GM12801 (cell line): ENCODE results near the gene DCTN4.

Experiments used
- TF ChIP-seq, protein P1 (sequence below): IDR thresholded peaks from one replicate; pipeline ENCODE4 v1.5.1; 2011; ENCODE audit warnings: control low read depth; ENCODE audit not compliant: insufficient read length; ENCODE audit errors: extremely low read depth

DCTN4 gene

DNA sequence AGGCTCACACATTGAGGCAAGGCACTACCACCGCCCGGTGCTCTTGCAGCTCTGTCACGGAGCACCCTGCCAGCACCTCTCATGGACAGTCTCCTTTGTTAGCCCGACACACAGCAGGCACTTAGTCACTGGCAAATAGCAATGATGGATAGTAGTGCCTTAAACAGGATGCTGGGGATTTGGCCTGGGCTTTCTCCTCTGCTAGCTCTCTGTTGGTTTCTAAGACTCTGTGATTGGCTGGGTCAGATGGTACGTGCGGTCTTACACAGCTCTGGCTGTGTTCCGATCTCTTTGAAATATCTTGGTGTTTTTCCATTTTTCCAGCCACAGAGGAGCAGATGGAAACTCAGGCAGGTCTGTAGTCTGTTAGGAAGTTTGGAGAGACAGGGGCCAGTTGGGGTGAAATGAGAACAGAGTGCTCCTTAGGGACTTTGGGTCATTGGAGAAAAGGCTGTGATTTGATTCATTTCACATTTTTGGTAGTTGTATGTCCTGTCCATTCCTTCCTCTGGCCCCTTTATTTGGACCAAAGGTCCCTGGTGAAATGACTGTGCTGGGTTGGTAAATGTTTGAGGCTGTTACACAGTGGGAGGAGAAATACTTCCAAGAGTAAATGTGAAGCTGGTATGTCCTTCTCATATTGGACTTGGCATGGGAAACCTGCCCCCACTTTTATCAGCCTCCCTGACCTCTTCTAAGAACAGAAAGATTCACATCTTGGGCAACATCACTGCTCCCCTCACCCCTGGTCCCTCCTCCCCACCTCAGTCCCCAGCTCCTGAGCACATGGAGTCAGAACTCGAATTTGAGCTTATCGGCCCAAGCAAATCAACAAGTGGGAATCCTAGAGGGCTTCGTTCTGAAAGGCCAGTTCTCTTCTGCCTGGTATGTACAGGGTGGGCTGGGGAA, 23.1 kb upstream of the DCTN4 start:
- TF ChIP-seq, protein P1, sequence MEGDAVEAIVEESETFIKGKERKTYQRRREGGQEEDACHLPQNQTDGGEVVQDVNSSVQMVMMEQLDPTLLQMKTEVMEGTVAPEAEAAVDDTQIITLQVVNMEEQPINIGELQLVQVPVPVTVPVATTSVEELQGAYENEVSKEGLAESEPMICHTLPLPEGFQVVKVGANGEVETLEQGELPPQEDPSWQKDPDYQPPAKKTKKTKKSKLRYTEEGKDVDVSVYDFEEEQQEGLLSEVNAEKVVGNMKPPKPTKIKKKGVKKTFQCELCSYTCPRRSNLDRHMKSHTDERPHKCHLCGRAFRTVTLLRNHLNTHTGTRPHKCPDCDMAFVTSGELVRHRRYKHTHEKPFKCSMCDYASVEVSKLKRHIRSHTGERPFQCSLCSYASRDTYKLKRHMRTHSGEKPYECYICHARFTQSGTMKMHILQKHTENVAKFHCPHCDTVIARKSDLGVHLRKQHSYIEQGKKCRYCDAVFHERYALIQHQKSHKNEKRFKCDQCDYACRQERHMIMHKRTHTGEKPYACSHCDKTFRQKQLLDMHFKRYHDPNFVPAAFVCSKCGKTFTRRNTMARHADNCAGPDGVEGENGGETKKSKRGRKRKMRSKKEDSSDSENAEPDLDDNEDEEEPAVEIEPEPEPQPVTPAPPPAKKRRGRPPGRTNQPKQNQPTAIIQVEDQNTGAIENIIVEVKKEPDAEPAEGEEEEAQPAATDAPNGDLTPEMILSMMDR = no peak

DNA sequence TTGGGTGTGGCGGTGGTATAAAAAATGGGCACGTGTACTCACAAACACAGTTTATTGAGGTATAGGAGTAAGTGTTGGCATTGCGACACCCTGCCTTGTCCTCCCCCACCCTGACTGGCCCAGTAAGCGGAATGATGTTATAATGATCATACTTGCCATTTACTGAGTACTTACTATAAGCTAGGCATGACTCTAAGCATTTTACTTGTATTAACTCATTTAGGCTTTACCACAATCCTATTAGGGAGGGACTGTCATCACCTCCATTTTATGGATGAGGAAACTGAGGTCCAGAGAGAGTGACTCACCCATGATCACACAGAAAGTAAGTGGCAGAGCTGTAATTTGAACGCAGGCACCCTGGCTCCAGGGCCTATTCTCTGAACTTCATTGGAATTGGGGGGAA, 22.0 kb upstream of the DCTN4 start:
- TF ChIP-seq, protein P1 = no peak

DNA sequence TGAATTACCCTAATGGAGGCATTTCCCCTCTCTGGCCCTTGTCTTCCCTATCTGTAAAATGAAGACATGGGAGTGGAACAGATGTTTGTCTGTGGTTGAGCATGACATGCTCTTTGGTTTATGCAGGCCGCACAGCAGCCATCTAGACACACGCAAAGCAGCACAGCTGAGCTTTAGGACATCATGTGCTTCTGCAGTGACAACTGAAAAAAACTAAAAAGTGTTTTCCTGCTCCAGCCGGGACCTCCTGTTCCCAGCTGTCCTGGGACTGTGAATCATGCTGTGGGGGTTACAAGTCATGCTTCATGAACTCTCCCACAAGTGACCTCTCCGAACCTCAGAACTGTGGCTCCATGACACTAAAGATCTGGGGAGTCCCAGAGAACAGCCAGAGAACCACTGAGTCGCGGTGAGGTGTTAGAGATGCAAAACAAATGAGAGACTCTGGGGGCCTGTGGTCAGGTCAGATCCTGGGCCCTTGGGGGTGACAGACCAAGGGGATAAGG, 21.4 kb upstream of the DCTN4 start:
- TF ChIP-seq, protein P1 = no peak

DNA sequence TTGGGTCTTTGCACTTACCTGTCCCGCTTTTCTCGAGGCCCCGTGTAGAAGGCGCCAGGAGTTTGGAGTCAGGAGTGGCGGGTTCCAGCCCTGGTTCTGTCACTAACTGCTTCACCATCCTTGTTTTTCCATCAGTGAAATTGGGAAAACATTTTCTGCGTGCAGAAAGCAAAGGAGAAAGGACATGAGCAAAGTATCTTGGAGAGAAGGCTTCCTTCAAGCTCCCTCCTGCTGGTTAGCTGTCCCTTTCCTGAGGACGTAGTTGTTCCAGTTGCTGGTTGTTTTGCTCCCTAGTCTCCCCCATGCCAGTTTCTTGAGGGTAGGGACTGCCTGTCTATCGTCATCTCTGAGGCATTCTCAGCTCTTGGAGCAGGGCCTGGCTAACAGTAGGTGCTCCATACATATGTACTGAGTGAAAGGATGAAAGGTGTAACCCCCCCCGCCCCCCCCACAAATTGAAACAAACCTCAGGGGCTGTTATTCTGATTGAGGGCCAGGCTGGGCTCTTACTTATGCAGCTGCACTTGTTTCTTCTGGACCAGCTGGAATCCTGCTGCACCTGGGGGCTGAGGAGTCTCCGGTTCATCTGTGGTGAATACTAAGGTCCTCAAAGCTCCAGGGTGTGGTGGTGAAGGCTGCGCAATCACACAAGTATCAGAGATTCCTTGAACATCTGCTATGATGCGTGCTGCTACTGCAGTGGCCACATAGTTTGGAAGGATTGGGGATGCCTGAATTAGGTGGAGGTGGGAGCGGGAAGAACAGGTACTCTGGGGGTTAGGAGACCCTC, 20.8 kb upstream of the DCTN4 start:
- TF ChIP-seq, protein P1 = no peak

DNA sequence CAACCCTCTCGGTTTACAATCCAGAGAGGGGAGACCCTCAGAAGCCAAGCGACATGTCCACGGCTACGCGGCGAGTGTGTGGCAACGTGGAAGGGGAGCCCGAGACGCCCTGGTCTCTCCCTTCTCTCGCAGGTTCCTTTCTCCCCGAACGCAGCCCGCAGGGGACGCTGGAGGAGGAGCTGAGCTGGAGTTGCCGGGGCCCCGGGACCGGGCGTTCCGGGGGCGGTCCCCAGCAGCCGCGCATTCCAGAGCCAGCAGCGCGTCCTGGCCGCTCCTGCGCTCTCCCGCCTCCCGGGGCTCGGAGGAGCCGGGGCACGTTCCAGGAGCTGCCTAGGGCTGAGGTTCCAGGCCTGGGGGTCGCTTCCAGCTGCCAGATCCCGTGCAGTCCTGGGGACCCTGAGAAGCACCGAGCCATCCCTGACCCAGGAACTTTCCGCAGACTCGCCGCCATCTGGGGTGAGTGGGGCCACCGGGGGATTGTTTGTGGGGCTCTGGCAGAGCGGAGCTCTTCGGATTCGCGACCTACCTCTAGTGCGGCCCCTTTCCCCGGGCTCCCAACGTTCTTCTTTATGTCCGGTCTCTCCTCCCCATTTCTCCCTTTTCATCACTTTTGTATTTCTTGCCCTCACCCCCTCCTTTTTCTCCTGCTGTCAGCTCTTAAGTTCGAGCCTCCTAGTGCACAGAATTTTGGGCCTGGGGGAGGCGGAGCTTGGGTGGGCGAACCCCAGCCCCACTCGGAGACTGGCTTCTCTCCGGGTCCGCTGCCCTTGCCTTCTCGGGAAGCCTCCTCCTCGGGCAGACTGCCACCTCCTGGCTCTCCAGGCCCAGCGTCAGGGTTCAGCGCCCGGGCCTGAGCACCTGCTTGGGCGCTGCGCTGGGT, 19.9 kb upstream of the DCTN4 start, which contains the start of gene SMIM3:
Gene SMIM3, plus strand, starts transcription at position 241 of the 880 bp plus-strand sequence. CDS start 16,684 bp downstream, outside the sequence.
- TF ChIP-seq, protein P1 = no peak

DNA sequence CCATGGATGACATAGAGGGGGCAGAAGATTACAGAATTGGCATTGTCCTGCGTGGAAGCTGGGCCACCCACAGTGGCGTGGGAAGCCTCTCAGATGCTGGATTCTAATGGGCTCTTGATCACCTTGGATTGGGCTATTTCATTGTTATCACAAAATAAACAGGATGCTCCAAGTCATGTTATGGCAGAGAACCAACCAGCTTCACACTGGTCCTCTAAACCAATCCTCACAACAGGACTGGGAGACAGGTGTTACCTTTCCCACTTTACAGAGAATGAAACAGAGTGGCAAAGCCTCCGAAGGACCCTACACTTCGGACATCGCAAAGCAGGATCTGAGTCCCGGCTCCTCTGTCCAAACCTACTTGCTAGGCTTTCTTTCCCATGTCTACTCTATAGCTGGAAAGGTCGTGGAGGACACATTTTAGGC, 19.3 kb upstream of the DCTN4 start:
- TF ChIP-seq, protein P1 = no peak

DNA sequence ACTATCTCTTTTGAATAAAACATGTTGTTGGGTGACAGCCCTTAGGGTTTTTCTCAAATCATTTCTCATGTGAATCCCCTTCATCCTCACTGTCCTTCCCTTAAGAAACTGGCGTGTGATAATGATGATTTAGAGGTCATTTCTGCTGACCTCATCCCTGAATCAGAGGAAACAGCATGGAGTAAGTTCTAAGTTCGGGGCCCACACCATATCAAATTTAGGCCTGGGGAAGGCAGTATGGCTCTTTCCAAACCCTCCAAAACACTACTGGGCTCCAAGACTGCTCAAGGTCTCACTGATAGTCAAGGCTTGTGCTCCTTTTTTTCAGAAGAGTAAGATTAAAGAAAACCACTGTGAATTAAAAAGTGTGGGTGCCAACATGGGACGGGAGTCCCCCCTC, 18.9 kb upstream of the DCTN4 start:
- TF ChIP-seq, protein P1 = no peak
